DLD1 (cell line): Measurements from ENCODE around the gene LIPE.

Source experiments
- in situ Hi-C: cut with HindIII; loops from 2 replicates; pipeline ENCODE4 v1.10.0; 2017; ENCODE audit warnings: low sequenced_read_pairs

LIPE gene

GRCh38 chr19:42392165-42392564 lies 35.0 kb downstream of the LIPE start:
- in situ Hi-C loops, result no loop called here

GRCh38 chr19:42389899-42390298 lies 37.3 kb downstream of the LIPE start, which contains the start of gene CNFN:
CNFN (minus strand) TSS chr19:42390297; CDS start chr19:42389037, 1,260 bp downstream.
- in situ Hi-C loops, result no loop called here

- in situ Hi-C loops, result no loop called here
Observed at GRCh38 chr19:42388851-42389489, 38.2 kb downstream of the LIPE start.

GRCh38 chr19:42386974-42387707 lies 40.0 kb downstream of the LIPE start:
- in situ Hi-C loops, result no loop called here

GRCh38 chr19:42380155-42380554 lies 47.0 kb downstream of the LIPE start:
- in situ Hi-C loops, result no loop called here

- in situ Hi-C loops, result no loop called here
Observed at GRCh38 chr19:42378225-42379215, 48.7 kb downstream of the LIPE start.

GRCh38 chr19:42376177-42376555 lies 51.0 kb downstream of the LIPE start:
- in situ Hi-C loops, result no loop called here

GRCh38 chr19:42375415-42376176 lies 51.6 kb downstream of the LIPE start:
- in situ Hi-C loops, result no loop called here

GRCh38 chr19:42374826-42375376 lies 52.3 kb downstream of the LIPE start:
- in situ Hi-C loops, result no loop called here

GRCh38 chr19:42370626-42371175 lies 56.5 kb downstream of the LIPE start:
- in situ Hi-C loops, result no loop called here

GRCh38 chr19:42370068-42370520 lies 57.1 kb downstream of the LIPE start:
- in situ Hi-C loops, result no loop called here

- in situ Hi-C loops, result no loop called here
Observed at GRCh38 chr19:42369433-42370067, 57.6 kb downstream of the LIPE start.

- in situ Hi-C loops, result no loop called here
Observed at GRCh38 chr19:42368765-42369164, 58.4 kb downstream of the LIPE start.

GRCh38 chr19:42368360-42368759 lies 58.8 kb downstream of the LIPE start:
- in situ Hi-C loops, result no loop called here

- in situ Hi-C loops, result no loop called here
Observed at GRCh38 chr19:42367929-42368328, 59.3 kb downstream of the LIPE start.

- in situ Hi-C loops, result no loop called here
Observed at GRCh38 chr19:42366673-42367072, 60.5 kb downstream of the LIPE start.

GRCh38 chr19:42363614-42364346 lies 63.4 kb downstream of the LIPE start:
- in situ Hi-C loops, result no loop called here

- in situ Hi-C loops, result no loop called here
Observed at GRCh38 chr19:42362891-42363440, 64.2 kb downstream of the LIPE start.
